Natural killer cell treated with Interleukin-12 subunit alpha and Interleukin-12 subunit beta and Interleukin-15 and Interleukin-18, amount 100 ng/mL, for 72 hours (primary cell): ENCODE measurements around the gene CFAP100. TPM values are rescaled to one million over a fixed set of nuclear protein-coding genes. Genes with fewer than 3 reads are reported as not detected.

Experiments used
- ATAC-seq, 2 donors: fragments of 150-1000 bp; cut with Tn5 transposase in 1 of 2; sonication (Bioruptor Pico), chemical (Tn5 transposase) in 1 of 2; 2 replicates each; pipeline ENCODE4 v1.10.0; 2021
- DNase-seq: peaks from one replicate; pipeline ENCODE4 v3.0.0; 2022; ENCODE audit warnings: low spot score
- H3K27ac Mint-ChIP-seq, 2 donors: 1 replicate in 1 of 2; 2 replicates in 1 of 2; pipeline ENCODE4 v1.8.0; 2022; ENCODE audit warnings: mixed read lengths in 2 of 2, mild to moderate bottlenecking in 1 of 2, moderate library complexity in 1 of 2
- H3K27me3 Mint-ChIP-seq, 2 donors: 1 replicate in 1 of 2; 2 replicates in 1 of 2; pipeline ENCODE4 v1.8.0; 2022; ENCODE audit warnings: mixed read lengths in 2 of 2
- H3K36me3 Mint-ChIP-seq: one replicate; pipeline ENCODE4 v1.8.0; 2022; ENCODE audit warnings: mixed read lengths
- H3K4me1 Mint-ChIP-seq, 2 donors: 1 replicate in 1 of 2; 2 replicates in 1 of 2; pipeline ENCODE4 v1.8.0; 2022; ENCODE audit warnings: low read depth in 2 of 2, mixed read lengths in 2 of 2, mild to moderate bottlenecking in 1 of 2
- H3K4me3 Mint-ChIP-seq: one replicate; pipeline ENCODE4 v1.8.0; 2022; ENCODE audit warnings: mixed read lengths
- H3K9me3 Mint-ChIP-seq: 2 replicates; pipeline ENCODE4 v1.8.0; 2022; ENCODE audit warnings: mixed read lengths
- total RNA-seq, 2 donors: library from RNA; stranded (reverse); gene quantifications; one replicate each; pipeline ENCODE4 v1.2.3, GENCODE V29; 2022

CFAP100 gene
- total RNA-seq, 2 donors from 2014 or later = not detected

DNA sequence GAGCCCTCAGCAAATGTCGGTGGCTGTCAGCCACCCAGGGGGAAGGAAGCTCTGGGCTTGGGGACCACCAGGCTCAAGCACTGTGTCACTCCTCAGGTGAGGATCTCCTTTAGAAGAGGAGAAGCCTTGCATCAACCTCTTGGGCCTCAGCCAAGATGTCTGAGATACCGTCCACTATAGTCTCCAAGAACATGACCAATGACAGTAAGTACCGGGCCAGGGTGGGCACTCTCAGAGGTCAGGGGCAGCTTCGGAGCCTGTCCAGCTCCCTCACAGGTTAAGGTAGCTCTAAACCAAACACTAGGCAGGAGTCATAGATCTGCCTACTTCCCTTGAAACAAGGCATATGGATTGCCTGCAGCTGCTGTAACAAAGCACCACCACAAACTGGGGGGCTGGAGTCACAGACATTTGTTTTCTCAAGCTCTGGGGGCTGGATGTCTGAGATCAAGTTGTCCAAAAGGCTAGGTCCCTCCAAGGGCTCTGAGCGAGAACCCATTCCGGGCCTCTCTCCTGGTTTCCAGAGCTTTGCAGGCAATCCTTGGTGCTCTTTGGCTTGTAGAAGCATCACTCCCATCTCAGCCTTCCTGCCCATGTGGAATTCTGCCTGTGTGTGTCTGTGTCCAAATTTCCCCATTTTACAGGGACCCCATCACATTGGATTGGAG lies 1.3 kb downstream of the CFAP100 start:
- H3K4me1 Mint-ChIP-seq = no peaks in the 10 kb centered on the region
- ATAC-seq (no peak), DNase-seq (no peak)
- peaks cover 40 to 44% of the 10 kb centered on the region in 2 donors for H3K27me3 Mint-ChIP-seq
- H3K9me3 Mint-ChIP-seq = no peaks in the 10 kb centered on the region
- no peaks in the 10 kb centered on the region for H3K36me3 Mint-ChIP-seq
- no peak overlapping the region for H3K4me3 Mint-ChIP-seq
- no peak overlapping the region for H3K27ac Mint-ChIP-seq

DNA sequence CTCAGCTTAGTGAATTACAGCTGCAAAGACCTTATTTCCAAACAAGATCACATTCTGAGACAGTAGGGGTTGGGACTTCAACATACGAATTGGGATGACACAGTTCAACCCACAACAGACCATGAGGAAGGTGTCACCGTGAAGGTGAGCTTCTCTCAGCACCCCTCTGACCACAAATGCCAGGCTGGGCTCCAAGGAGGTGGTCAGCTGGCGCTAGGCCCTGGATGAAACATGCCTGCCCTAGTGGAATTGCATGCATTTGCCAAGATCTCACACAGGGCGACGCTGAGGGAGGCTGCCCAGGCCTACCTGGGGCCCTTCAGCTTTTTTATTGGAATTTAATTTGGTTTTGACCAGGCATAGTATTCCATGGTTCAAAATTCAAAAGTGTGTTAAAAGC lies 1.8 kb downstream of the CFAP100 start:
- peaks cover 37 to 44% of the 10 kb centered on the region in 2 donors for H3K27me3 Mint-ChIP-seq
- no peaks in the 10 kb centered on the region for H3K9me3 Mint-ChIP-seq
- DNase-seq (no peak), ATAC-seq (no peak)
- H3K27ac Mint-ChIP-seq = no peak overlapping the region
- H3K4me1 Mint-ChIP-seq = no peaks in the 10 kb centered on the region
- H3K36me3 Mint-ChIP-seq = no peaks in the 10 kb centered on the region
- H3K4me3 Mint-ChIP-seq = no peak overlapping the region

DNA sequence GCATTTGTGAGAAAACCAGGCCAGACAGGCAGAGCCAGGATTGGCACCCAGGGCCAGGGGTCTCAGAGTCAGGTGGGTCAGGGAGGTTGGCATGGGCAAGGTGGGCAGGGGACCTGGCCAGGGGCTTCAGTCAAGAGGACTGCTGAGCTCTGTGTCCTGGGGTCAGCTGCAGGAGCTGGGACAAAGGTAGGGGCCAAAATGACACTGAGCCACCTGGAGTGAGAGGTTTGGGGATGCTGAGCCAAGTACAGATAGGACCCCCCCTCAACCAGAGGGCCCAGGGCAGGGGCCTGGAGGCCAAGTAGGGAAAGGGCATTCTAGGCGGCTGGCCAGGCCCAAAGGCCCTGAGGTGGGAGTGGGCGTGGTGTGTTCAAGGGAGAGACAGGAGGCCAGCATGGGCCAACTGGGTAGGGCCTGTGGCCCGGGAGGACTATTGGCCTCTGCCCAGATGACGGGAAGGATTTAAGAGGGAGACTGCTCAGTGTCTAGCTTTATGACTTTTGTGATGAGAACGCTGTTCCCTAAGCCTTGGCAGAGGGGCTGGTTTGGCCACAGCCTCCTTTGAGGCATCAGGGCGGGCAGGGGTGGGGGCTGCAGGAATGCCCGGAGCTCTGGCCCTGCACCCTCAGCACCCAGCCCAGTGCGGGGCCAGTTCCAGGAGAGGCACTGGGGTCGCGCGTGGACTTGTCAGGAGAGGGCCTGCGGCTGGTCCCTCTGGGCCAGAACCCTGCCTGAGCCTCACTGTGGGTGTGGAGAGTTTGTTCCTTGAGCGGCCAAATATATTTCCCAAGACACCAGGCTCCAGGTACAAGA lies 3.1 kb downstream of the CFAP100 start:
- Mint-ChIP-seq H3K9me3 (no peaks in the 10 kb centered on the region), H3K27ac (no peak overlapping the region)
- ATAC-seq = no peak

DNA sequence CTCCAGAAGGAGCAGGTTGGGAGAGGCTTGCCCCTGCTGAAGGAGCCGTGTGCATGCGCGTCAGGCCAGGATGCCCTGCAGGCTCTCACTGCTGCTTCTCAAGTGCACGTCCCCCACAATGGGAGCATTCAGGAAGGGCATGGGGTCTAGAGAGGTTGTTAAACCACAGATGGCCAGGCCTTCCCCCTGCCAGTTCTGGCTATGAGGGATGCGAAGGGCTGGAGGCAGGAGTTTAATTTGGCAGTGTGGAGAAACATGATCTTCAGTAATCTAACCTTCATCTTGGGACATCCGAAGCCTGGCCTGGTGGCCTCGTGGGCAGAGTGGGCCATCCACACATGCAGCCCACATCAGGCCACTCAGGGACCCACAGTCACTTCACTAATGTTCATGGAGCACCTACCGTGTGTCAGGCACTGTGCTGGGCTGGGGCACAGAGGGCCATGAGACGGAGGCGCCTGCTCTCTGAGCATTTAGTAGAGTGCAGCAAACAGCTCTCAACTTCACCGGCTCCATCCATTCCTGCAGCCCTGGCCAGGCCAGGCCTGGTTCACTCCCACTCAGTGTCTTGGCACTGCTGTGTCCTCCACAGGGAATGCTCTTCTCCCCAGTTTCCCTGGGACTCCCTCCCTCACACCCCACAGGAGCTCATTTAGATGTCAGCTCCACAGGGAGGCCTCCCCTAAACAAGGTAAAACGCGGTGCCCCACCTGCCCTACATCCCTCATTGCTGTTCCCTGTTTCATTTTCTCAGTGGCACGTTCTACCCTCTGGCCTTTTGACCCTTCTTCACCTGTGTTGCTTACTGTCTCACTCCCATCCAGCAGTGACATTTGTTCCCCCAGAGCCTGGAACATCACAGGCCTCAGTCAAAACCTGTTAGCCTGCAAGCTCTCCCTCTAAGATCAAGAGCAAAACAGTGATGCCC lies 4.0 kb downstream of the CFAP100 start:
- H3K4me3 Mint-ChIP-seq = no peak overlapping the region
- no peak overlapping the region for H3K27ac Mint-ChIP-seq
- DNase-seq (no peak), ATAC-seq (no peak)
- H3K27me3 Mint-ChIP-seq = peaks cover 23 to 32% of the 10 kb centered on the region in 2 donors
- no peaks in the 10 kb centered on the region for H3K9me3 Mint-ChIP-seq
- H3K4me1 Mint-ChIP-seq = no peaks in the 10 kb centered on the region
- H3K36me3 Mint-ChIP-seq = no peaks in the 10 kb centered on the region

More for the DNA sequence above, 3.1 kb downstream of the CFAP100 start:
- DNase-seq = no peak
- Mint-ChIP-seq H3K27me3 (peaks cover 29 to 37% of the 10 kb centered on the region in 2 donors), H3K36me3 (no peaks in the 10 kb centered on the region), H3K4me3 (no peak overlapping the region), H3K4me1 (no peaks in the 10 kb centered on the region)

DNA sequence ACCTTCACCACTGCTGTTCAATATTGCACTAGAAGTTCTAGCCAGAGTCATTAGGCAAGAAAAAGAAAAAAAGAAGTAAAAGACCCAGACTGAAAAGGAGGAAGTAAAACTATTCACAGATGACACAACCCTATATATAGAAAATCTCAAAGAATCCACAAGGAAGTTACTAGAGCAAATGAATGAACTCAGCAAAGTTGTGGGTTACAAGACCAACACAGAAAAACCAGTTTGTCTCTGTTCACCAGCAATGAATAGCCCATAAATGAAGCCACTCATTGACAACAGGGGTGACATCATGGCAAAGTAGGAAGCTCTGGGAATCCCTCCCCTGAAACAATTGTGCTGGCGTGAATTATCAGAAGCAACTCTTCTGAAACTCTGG lies 4.6 kb downstream of the CFAP100 start:
- no peaks in the 10 kb centered on the region for H3K4me1 Mint-ChIP-seq
- H3K9me3 Mint-ChIP-seq = no peaks in the 10 kb centered on the region
- no peak for DNase-seq
- H3K27me3 Mint-ChIP-seq = peaks cover 18 to 26% of the 10 kb centered on the region in 2 donors
- H3K4me3 Mint-ChIP-seq = no peak overlapping the region
- no peak for ATAC-seq
- no peak overlapping the region for H3K27ac Mint-ChIP-seq
- H3K36me3 Mint-ChIP-seq = no peaks in the 10 kb centered on the region

- Mint-ChIP-seq H3K4me1 (no peaks in the 10 kb centered on the region), H3K36me3 (no peaks in the 10 kb centered on the region), H3K27ac (no peak overlapping the region), H3K4me3 (no peak overlapping the region), H3K27me3 (peaks cover 18 to 26% of the 10 kb centered on the region in 2 donors), H3K9me3 (no peaks in the 10 kb centered on the region)
- DNase-seq (no peak), ATAC-seq (no peak)
Measured at GRCh38 chr3:126399756-126400155, 5.0 kb downstream of the CFAP100 start.

GRCh38 chr3:126401611-126402160 lies 7.0 kb downstream of the CFAP100 start:
- no peaks in the 10 kb centered on the region for H3K4me1 Mint-ChIP-seq
- H3K27ac Mint-ChIP-seq = no peak overlapping the region
- peaks cover 11 to 19% of the 10 kb centered on the region in 2 donors for H3K27me3 Mint-ChIP-seq
- no peaks in the 10 kb centered on the region for H3K9me3 Mint-ChIP-seq
- H3K36me3 Mint-ChIP-seq = no peaks in the 10 kb centered on the region
- ATAC-seq (no peak), DNase-seq (no peak)
- H3K4me3 Mint-ChIP-seq = no peak overlapping the region

DNA sequence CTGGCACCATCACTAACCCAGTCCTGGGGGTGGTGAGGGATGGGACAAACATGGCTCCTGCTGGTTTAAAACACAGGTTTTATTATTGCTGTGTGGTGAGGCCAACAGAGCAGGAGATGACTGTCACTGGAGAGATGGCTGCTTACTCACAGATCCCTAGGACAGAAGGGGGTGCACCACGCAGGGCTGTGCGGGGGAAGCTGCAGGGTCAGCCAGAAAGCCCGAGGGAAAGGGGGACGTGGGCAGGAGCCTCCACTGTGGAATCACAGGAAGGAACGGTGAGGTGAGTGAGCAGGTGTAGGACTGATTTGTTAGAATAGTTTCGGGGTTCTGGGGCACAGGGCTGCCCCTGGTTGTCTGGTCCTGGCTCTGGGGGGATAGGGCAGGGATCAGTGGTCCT lies 7.5 kb downstream of the CFAP100 start:
- Mint-ChIP-seq H3K36me3 (no peaks in the 10 kb centered on the region), H3K27ac (no peak overlapping the region)
- peak in 1 of 2 donors; percentile 21 for ATAC-seq

DNA sequence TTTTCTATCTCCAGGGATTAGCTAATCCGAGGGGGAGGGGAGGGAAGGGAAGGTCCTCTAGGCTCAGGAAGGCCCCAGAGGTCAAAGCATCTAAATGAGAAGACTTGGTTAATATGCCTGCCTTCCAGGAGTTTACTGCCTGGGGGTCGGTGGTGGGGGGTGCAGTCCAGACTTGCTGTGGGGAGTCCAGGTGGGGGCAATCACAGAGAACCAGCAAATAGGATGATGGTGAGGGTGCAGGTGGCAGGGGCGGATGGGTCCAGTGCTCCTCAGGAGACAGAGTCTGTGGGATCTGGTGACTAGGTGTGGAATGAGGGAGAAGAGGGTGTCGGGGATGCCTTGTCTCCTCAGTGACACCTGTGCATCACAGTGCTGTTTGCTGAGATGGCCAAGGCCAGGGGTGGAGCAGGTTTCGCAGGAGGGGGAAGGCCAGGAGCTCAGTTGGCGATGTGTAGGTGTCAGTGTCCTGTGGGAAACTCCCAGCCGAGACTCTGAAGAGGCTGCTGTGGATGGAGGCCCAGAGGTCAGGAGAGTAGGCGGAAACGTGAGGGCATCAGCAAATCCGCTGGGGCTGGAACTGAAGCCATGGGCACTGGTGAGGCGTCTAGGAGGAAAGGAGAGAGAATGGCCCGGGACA lies 8.1 kb downstream of the CFAP100 start:
- Mint-ChIP-seq H3K9me3 (no peaks in the 10 kb centered on the region), H3K27ac (no peak overlapping the region), H3K4me3 (no peak overlapping the region)

More for the DNA sequence above, 7.5 kb downstream of the CFAP100 start:
- Mint-ChIP-seq H3K4me1 (no peaks in the 10 kb centered on the region), H3K27me3 (peaks cover 11 to 19% of the 10 kb centered on the region in 2 donors), H3K9me3 (no peaks in the 10 kb centered on the region), H3K4me3 (no peak overlapping the region)
- no peak for DNase-seq

GRCh38 chr3:126406389-126407296 lies 11.9 kb downstream of the CFAP100 start:
- Mint-ChIP-seq H3K36me3 (no peaks in the 10 kb centered on the region), H3K9me3 (no peaks in the 10 kb centered on the region), H3K27ac (no peak overlapping the region), H3K27me3 (peaks cover 19 to 30% of the 10 kb centered on the region in 2 donors), H3K4me3 (no peak overlapping the region), H3K4me1 (no peaks in the 10 kb centered on the region)
- DNase-seq = no peak
- ATAC-seq = no peak

More for the DNA sequence above, 8.1 kb downstream of the CFAP100 start:
- ATAC-seq (peak in 1 of 2 donors; percentile 28), DNase-seq (no peak)
- no peaks in the 10 kb centered on the region for H3K36me3 Mint-ChIP-seq
- H3K27me3 Mint-ChIP-seq = peaks cover 11 to 19% of the 10 kb centered on the region in 2 donors
- no peaks in the 10 kb centered on the region for H3K4me1 Mint-ChIP-seq

GRCh38 chr3:126407412-126408044 lies 12.8 kb downstream of the CFAP100 start:
- Mint-ChIP-seq H3K4me1 (no peaks in the 10 kb centered on the region), H3K4me3 (no peak overlapping the region), H3K36me3 (no peaks in the 10 kb centered on the region), H3K9me3 (no peaks in the 10 kb centered on the region), H3K27ac (no peak overlapping the region), H3K27me3 (peaks cover 24 to 38% of the 10 kb centered on the region in 2 donors)
- DNase-seq = no peak
- ATAC-seq = no peak

DNA sequence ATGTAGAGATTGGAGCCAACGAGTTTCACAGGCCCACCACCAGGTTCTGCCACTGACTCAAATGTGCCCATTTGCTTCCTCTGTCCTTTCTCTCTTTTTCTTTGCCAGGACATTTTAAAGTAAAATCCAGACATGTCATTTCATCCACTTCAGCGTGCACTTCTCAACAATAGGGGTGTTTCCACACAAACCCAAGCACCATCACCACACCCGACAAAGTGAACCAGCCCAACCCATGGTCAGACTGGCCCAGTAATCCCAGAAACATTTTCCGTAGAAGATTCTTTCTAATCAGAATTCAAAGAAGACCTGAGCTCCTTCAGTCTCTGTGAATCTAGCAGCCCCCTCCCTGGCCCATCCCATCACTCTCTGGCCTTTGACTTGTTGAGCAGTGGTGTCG lies 13.4 kb downstream of the CFAP100 start:
- peaks cover 19 to 35% of the 10 kb centered on the region in 2 donors for H3K27me3 Mint-ChIP-seq
- no peak for ATAC-seq
- DNase-seq = no peak
- H3K27ac Mint-ChIP-seq = no peak overlapping the region
- H3K4me3 Mint-ChIP-seq = no peak overlapping the region
- H3K9me3 Mint-ChIP-seq = no peaks in the 10 kb centered on the region
- H3K4me1 Mint-ChIP-seq = no peaks in the 10 kb centered on the region
- H3K36me3 Mint-ChIP-seq = no peaks in the 10 kb centered on the region
